ENCODE measurements around the gene SBF1. TPM values are rescaled to one million over a fixed set of nuclear protein-coding genes. Genes with fewer than 3 reads are reported as not detected.

SBF1 gene
- polyA plus RNA-seq, 1 donor (not counting 4 experiments of a cell fraction or from before 2014, with no cell fraction given) = 16.2 TPM

DNA sequence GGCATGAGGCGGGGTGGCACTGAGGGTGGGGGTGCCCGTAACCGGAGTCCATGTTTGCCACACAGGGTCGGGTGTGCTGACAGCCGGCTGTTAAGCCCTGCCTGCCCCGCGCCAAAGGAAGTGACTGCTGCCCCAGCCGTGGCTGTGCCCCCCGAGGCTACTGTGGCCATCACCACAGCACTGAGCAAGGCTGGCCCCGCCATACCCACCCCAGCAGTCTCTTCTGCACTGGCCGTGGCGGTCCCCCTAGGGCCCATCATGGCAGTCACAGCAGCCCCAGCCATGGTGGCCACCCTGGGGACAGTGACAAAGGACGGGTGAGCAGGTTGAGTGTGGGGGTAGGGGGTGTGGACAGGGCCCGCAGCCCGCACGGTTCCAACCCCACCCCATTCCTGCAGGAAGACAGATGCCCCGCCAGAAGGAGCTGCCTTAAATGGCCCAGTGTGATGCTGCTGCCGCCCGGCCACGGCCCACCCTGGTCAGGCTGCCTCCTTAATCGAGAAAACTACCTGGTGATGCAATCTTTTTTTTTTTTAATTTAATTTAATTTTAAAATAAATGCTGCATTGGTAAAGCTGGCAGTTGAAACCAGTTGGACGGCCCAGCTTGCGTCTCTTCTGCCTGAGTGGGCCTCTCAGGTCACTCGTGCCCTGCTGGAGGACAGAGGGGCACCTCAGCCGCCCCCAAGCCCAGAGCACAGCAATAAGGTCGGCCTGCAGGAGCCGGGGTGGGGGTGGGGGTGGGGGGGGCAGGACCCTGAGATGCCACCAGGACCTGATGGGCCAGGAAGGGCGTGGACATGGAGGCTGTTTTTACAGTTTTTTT, 30.8 kb downstream of the SBF1 start:
- Histone ChIP-seq H3K27ac (ENCODE audit: control insufficient read depth, insufficient read depth, low read length) (no peak overlapping the region), H3K36me3 (ENCODE audit: control insufficient read depth in 2 of 2, extremely low read depth in 1 of 2, insufficient read depth in 2 of 2, low read length in 2 of 2) (peaks cover 20 to 23% of the 10 kb centered on the region in 2 experiments), H3K4me3 (ENCODE audit: control insufficient read depth in 2 of 3, extremely low read depth in 1 of 3, insufficient read depth in 2 of 3, low read depth in 1 of 3, low read length in 3 of 3) (no peak overlapping the region), H3K79me2 (ENCODE audit: control insufficient read depth, insufficient read depth, low read length) (no peaks in the 10 kb centered on the region), H3K9ac (ENCODE audit: control insufficient read depth, extremely low read depth, insufficient read depth, low read length) (no peak overlapping the region), H4K20me1 (ENCODE audit: control insufficient read depth, extremely low read depth, insufficient read depth, low read length) (peaks cover 5% of the 10 kb centered on the region), H3K9me3 (ENCODE audit: control insufficient read depth, low read depth, low read length) (no peaks in the 10 kb centered on the region), H3K4me1 (ENCODE audit: control insufficient read depth, extremely low read depth, insufficient read depth, low read length) (no peaks in the 10 kb centered on the region), H3K4me2 (ENCODE audit: control insufficient read depth, extremely low read depth, insufficient read depth, low read depth, low read length) (no peak overlapping the region), H3K27me3 (ENCODE audit: control insufficient read depth, extremely low read depth, insufficient read depth, low read length) (no peaks in the 10 kb centered on the region), H3K9me1 (ENCODE audit: control insufficient read depth, extremely low read depth, insufficient read depth, low read length) (no peaks in the 10 kb centered on the region), H2AFZ (ENCODE audit: control insufficient read depth, low read length) (no peak overlapping the region)
- DNase-seq (ENCODE audit: low read depth, low spot score) (no peak), FAIRE-seq (no peak)
- TF ChIP-seq, protein P1, sequence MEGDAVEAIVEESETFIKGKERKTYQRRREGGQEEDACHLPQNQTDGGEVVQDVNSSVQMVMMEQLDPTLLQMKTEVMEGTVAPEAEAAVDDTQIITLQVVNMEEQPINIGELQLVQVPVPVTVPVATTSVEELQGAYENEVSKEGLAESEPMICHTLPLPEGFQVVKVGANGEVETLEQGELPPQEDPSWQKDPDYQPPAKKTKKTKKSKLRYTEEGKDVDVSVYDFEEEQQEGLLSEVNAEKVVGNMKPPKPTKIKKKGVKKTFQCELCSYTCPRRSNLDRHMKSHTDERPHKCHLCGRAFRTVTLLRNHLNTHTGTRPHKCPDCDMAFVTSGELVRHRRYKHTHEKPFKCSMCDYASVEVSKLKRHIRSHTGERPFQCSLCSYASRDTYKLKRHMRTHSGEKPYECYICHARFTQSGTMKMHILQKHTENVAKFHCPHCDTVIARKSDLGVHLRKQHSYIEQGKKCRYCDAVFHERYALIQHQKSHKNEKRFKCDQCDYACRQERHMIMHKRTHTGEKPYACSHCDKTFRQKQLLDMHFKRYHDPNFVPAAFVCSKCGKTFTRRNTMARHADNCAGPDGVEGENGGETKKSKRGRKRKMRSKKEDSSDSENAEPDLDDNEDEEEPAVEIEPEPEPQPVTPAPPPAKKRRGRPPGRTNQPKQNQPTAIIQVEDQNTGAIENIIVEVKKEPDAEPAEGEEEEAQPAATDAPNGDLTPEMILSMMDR (optimal IDR thresholded peaks at IDR 0.05 in 1 of 3, IDR thresholded peaks at IDR 0.05 in 1 of 3, conservative IDR thresholded peaks at IDR 0.05 in 1 of 3; ENCODE audit: extremely low read depth in 1 of 3, insufficient read depth in 2 of 3, low read length in 3 of 3) = no peak
- no peak for TF ChIP-seq EZH2 (IDR thresholded peaks at IDR 0.05; ENCODE audit: low read length)
- dilution Hi-C loops (cut with MboI; ENCODE audit: extremely low pct_ligation_motif_present, low sequenced_read_pairs) = no loop called here

DNA sequence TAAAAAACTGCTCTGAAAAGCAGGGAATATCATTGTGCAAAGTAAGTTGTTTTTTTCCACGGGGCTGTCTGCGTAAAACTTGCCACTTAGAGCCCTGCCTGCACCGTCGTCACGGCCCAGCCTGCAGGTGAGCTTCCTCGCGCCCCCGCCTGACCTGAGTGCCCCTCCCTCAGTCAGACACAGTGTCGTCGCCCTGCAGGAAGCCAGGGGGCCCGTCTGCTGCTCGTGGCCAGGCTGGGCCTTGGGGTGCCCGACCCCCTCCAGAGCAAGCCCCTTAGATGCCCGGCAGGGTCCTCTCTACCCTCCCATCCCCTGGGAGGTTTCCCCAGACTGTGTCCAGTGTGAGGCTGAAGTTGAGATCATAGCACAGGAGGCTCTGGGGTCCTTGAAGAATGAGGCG, 31.6 kb downstream of the SBF1 start:
- H3K9me3 ChIP-seq (ENCODE audit: control insufficient read depth, low read depth, low read length) = no peaks in the 10 kb centered on the region
- no peak overlapping the region for H2AFZ ChIP-seq (ENCODE audit: control insufficient read depth, low read length)
- H3K27me3 ChIP-seq (ENCODE audit: control insufficient read depth, extremely low read depth, insufficient read depth, low read length) = no peaks in the 10 kb centered on the region
- no peaks in the 10 kb centered on the region for H3K4me1 ChIP-seq (ENCODE audit: control insufficient read depth, extremely low read depth, insufficient read depth, low read length)
- dilution Hi-C loops (cut with MboI; ENCODE audit: extremely low pct_ligation_motif_present, low sequenced_read_pairs) = no loop called here
- H3K9me1 ChIP-seq (ENCODE audit: control insufficient read depth, extremely low read depth, insufficient read depth, low read length) = no peaks in the 10 kb centered on the region
- no peak for TF ChIP-seq EZH2 (IDR thresholded peaks at IDR 0.05; ENCODE audit: low read length)
- TF ChIP-seq, protein P1 (optimal IDR thresholded peaks at IDR 0.05 in 1 of 3, IDR thresholded peaks at IDR 0.05 in 1 of 3, conservative IDR thresholded peaks at IDR 0.05 in 1 of 3; ENCODE audit: extremely low read depth in 1 of 3, insufficient read depth in 2 of 3, low read length in 3 of 3) = no peak
- H3K27ac ChIP-seq (ENCODE audit: control insufficient read depth, insufficient read depth, low read length) = no peak overlapping the region
- peaks cover 5% of the 10 kb centered on the region for H4K20me1 ChIP-seq (ENCODE audit: control insufficient read depth, extremely low read depth, insufficient read depth, low read length)
- H3K9ac ChIP-seq (ENCODE audit: control insufficient read depth, extremely low read depth, insufficient read depth, low read length) = no peak overlapping the region
- FAIRE-seq (no peak), DNase-seq (ENCODE audit: low read depth, low spot score) (no peak)
- no peak overlapping the region for H3K4me3 ChIP-seq (ENCODE audit: control insufficient read depth in 2 of 3, extremely low read depth in 1 of 3, insufficient read depth in 2 of 3, low read depth in 1 of 3, low read length in 3 of 3)
- H3K4me2 ChIP-seq (ENCODE audit: control insufficient read depth, extremely low read depth, insufficient read depth, low read depth, low read length) = no peak overlapping the region
- no peaks in the 10 kb centered on the region for H3K79me2 ChIP-seq (ENCODE audit: control insufficient read depth, insufficient read depth, low read length)
- peaks cover 20 to 27% of the 10 kb centered on the region in 2 experiments for H3K36me3 ChIP-seq (ENCODE audit: control insufficient read depth in 2 of 2, extremely low read depth in 1 of 2, insufficient read depth in 2 of 2, low read length in 2 of 2)

Measured in keratinocyte (primary cell).